Esophagus (tissue), 2 donors: ENCODE data around the gene MEGF11. TPM values are rescaled to one million over a fixed set of nuclear protein-coding genes. Genes with fewer than 3 reads are reported as not detected.

Source experiments
- H3K27ac ChIP-seq, 2 donors: one replicate each; pipeline ENCODE4 v1.5.1; 2013; ENCODE audit warnings: low read depth in 2 of 2, mild to moderate bottlenecking in 2 of 2, inconsistent platforms in 1 of 2, low read length in 1 of 2, moderate library complexity in 1 of 2
- H3K27me3 ChIP-seq, 2 donors: one replicate each; pipeline ENCODE4 v1.6.1; 2013; ENCODE audit warnings: low read length in 2 of 2, control low read depth in 1 of 2, mild to moderate bottlenecking in 1 of 2; ENCODE audit not compliant: insufficient read depth in 2 of 2, control insufficient read depth in 1 of 2
- H3K36me3 ChIP-seq, 2 donors: one replicate each; pipeline ENCODE4 v1.6.1; 2013; ENCODE audit warnings: low read length in 1 of 2; ENCODE audit not compliant: control insufficient read depth in 2 of 2, insufficient read depth in 2 of 2
- H3K4me1 ChIP-seq, 2 donors: one replicate each; pipeline ENCODE4 v1.6.1; 2013; ENCODE audit warnings: low read length in 1 of 2; ENCODE audit not compliant: control insufficient read depth in 2 of 2, insufficient read depth in 2 of 2
- H3K4me3 ChIP-seq, 2 donors: one replicate each; pipeline ENCODE4 v1.5.1; 2013; ENCODE audit warnings: low read length in 2 of 2, mild to moderate bottlenecking in 2 of 2, low read depth in 1 of 2, moderate library complexity in 1 of 2
- H3K9me3 ChIP-seq, 2 donors: one replicate each; pipeline ENCODE4 v1.6.1; 2013; ENCODE audit warnings: mild to moderate bottlenecking in 2 of 2, low read depth in 1 of 2, low read length in 1 of 2, moderate library complexity in 1 of 2; ENCODE audit not compliant: control insufficient read depth in 2 of 2, insufficient read depth in 1 of 2
- WGBS, 2 donors: extraction: QIAGEN DNeasy Blood & Tissue Kit; methylation state at CpG; one replicate each; pipeline ENCODE4 v1.1.7; 2013; 5-methylcytosine and 5-hydroxymethylcytosine counted together
- polyA plus RNA-seq, 2 donors: library from polyadenylated mRNA; stranded (reverse); fragments of 200-250 nt; gene quantifications; one replicate each; pipeline ENCODE4 v1.2.3, GENCODE V29; 2013
- donor health status: healthy with polysubstance abuse.
- donor health status: Bipolar disorder and iron deficiency.

MEGF11 gene
- polyA plus RNA-seq, 2 donors, result not detected

GRCh38 chr15:66155065-66155464 lies 98.5 kb downstream of the MEGF11 start:
- H3K27ac ChIP-seq, result no peak overlapping the region
- H3K4me1 ChIP-seq, result no peaks in the 10 kb centered on the region
- no peaks in the 10 kb centered on the region for H3K9me3 ChIP-seq
- H3K27me3 ChIP-seq, result no peaks in the 10 kb centered on the region
- no peak overlapping the region for H3K4me3 ChIP-seq
- 85 to 89% methylated on average over 5 of the region's 5 CpGs for WGBS, 2 donors
- H3K36me3 ChIP-seq, result no peaks in the 10 kb centered on the region

- Histone ChIP-seq H3K4me1 (no peaks in the 10 kb centered on the region), H3K4me3 (no peak overlapping the region), H3K9me3 (no peaks in the 10 kb centered on the region), H3K27me3 (no peaks in the 10 kb centered on the region), H3K27ac (no peak overlapping the region), H3K36me3 (no peaks in the 10 kb centered on the region)
- WGBS, 2 donors, result 67 to 69% methylated on average over 4 of the region's 4 CpGs
Observed at GRCh38 chr15:66154581-66154980, 99.0 kb downstream of the MEGF11 start.

- Histone ChIP-seq H3K4me1 (no peaks in the 10 kb centered on the region), H3K9me3 (no peaks in the 10 kb centered on the region), H3K27ac (no peak overlapping the region), H3K36me3 (no peaks in the 10 kb centered on the region), H3K4me3 (no peak overlapping the region), H3K27me3 (no peaks in the 10 kb centered on the region)
- 67 to 74% methylated on average over 15 of the region's 15 CpGs for WGBS, 2 donors
Observed at GRCh38 chr15:66153549-66154415, 99.8 kb downstream of the MEGF11 start.

GRCh38 chr15:66152650-66153049 lies 100.9 kb downstream of the MEGF11 start:
- Histone ChIP-seq H3K36me3 (no peaks in the 10 kb centered on the region), H3K27ac (no peak overlapping the region), H3K9me3 (no peaks in the 10 kb centered on the region), H3K4me3 (no peak overlapping the region), H3K27me3 (no peaks in the 10 kb centered on the region), H3K4me1 (no peaks in the 10 kb centered on the region)
- 90 to 95% methylated on average over 9 to 10 of the region's 10 CpGs for WGBS, 2 donors

- Histone ChIP-seq H3K27me3 (no peaks in the 10 kb centered on the region), H3K36me3 (no peaks in the 10 kb centered on the region), H3K27ac (no peak overlapping the region), H3K9me3 (no peaks in the 10 kb centered on the region), H3K4me3 (no peak overlapping the region), H3K4me1 (no peaks in the 10 kb centered on the region)
- 44 to 59% methylated on average over 7 of the region's 7 CpGs for WGBS, 2 donors
Observed at GRCh38 chr15:66151809-66152208, 101.7 kb downstream of the MEGF11 start.

GRCh38 chr15:66149871-66150270 lies 103.7 kb downstream of the MEGF11 start:
- Histone ChIP-seq H3K27ac (no peak overlapping the region), H3K4me3 (no peak overlapping the region), H3K9me3 (no peaks in the 10 kb centered on the region), H3K4me1 (no peaks in the 10 kb centered on the region), H3K27me3 (no peaks in the 10 kb centered on the region), H3K36me3 (no peaks in the 10 kb centered on the region)
- WGBS, 2 donors, result 73 to 78% methylated on average over 9 of the region's 9 CpGs

- no peaks in the 10 kb centered on the region for H3K9me3 ChIP-seq
- H3K4me1 ChIP-seq, result no peaks in the 10 kb centered on the region
- H3K4me3 ChIP-seq, result no peak overlapping the region
- no peaks in the 10 kb centered on the region for H3K27me3 ChIP-seq
- no peaks in the 10 kb centered on the region for H3K36me3 ChIP-seq
- WGBS, 2 donors, result 62 to 72% methylated on average over 2 of the region's 2 CpGs
- no peak overlapping the region for H3K27ac ChIP-seq
Observed at GRCh38 chr15:66148187-66148586, 105.4 kb downstream of the MEGF11 start.

- Histone ChIP-seq H3K27me3 (no peaks in the 10 kb centered on the region), H3K4me3 (no peak overlapping the region), H3K4me1 (no peaks in the 10 kb centered on the region), H3K27ac (no peak overlapping the region), H3K36me3 (no peaks in the 10 kb centered on the region), H3K9me3 (no peaks in the 10 kb centered on the region)
- WGBS, 2 donors, result 72 to 80% methylated on average over 3 of the region's 3 CpGs
Observed at GRCh38 chr15:66147440-66147839, 106.1 kb downstream of the MEGF11 start.

- H3K27ac ChIP-seq, result no peak overlapping the region
- H3K27me3 ChIP-seq, result no peaks in the 10 kb centered on the region
- H3K4me1 ChIP-seq, result no peaks in the 10 kb centered on the region
- WGBS, 2 donors, result 51 to 63% methylated on average over 6 of the region's 6 CpGs
- no peak overlapping the region for H3K4me3 ChIP-seq
- no peaks in the 10 kb centered on the region for H3K36me3 ChIP-seq
- H3K9me3 ChIP-seq, result no peaks in the 10 kb centered on the region
Observed at GRCh38 chr15:66145726-66146182, 107.8 kb downstream of the MEGF11 start.
